T-cell (primary cell): Measurements from ENCODE around the gene SCAP. TPM values are rescaled to one million over a fixed set of nuclear protein-coding genes. Genes with fewer than 3 reads are reported as not detected.

ENCODE experiments used
- ATAC-seq, 4 experiments: fragments of 200-7000 bp in 3 of 4; fragments of 150-1000 bp in 1 of 4; cut with Tn5 transposase; replicated peaks in 1 of 4; 1 replicate in 3 of 4; 2 replicates in 1 of 4; pipeline ENCODE4 v1.10.0; 2021; ENCODE audit warnings: moderate library complexity in 3 of 4, mild to moderate bottlenecking in 2 of 4, moderate number of reproducible peaks in 1 of 4
- CTCF ChIA-PET, 2 donors: fragments of 300-600 bp; sonication (Branson Sonifier 250); formaldehyde crosslinking; loops; one replicate each; lab custom pipeline; 2022; ENCODE audit warnings: antibody characterized with exemption in 2 of 2; lab: Charles Lee
- POLR2A ChIA-PET, 2 donors: fragments of 300-600 bp; sonication (Branson Sonifier 250); formaldehyde crosslinking; loops; one replicate each; lab custom pipeline; 2022; ENCODE audit warnings: antibody characterized with exemption in 2 of 2; lab: Charles Lee
- DNase-seq, 35 experiments: peaks; one replicate each; pipeline versions ENCODE4 v3.0.0 to v3.0.0-alpha.2; 2013 to 2023
- H3K27ac ChIP-seq: one replicate; pipeline ENCODE4 v1.5.1; 2013; ENCODE audit warnings: low read length
- H3K27me3 ChIP-seq, 2 experiments: replicated peaks in 1 of 2; 1 replicate in 1 of 2; 2 replicates in 1 of 2; pipeline versions ENCODE4 v1.6.1 to v1.7.0; 2013; ENCODE audit warnings: low read length in 1 of 2, mixed read lengths in 1 of 2; ENCODE audit not compliant: control insufficient read depth in 2 of 2, insufficient read depth in 2 of 2; ENCODE audit errors: extremely low read depth in 1 of 2
- H3K36me3 ChIP-seq, 2 donors: 1 replicate in 1 of 2; 2 replicates in 1 of 2; pipeline versions ENCODE4 v1.6.1 to v1.7.0; 2013; ENCODE audit warnings: low read length in 1 of 2; ENCODE audit not compliant: control insufficient read depth in 2 of 2, insufficient read depth in 1 of 2; ENCODE audit errors: extremely low read depth in 1 of 2
- H3K4me1 ChIP-seq, 2 experiments: 1 replicate in 1 of 2; 2 replicates in 1 of 2; pipeline versions ENCODE4 v1.6.1 to v1.7.0; 2013; ENCODE audit warnings: low read length in 2 of 2, mixed read lengths in 1 of 2; ENCODE audit not compliant: insufficient read depth in 2 of 2, control insufficient read depth in 1 of 2; ENCODE audit errors: extremely low read depth in 1 of 2
- H3K4me3 ChIP-seq, 2 donors: 1 replicate in 1 of 2; 2 replicates in 1 of 2; pipeline versions ENCODE4 v1.5.1 to v1.7.0; 2013; ENCODE audit warnings: mild to moderate bottlenecking in 2 of 2, low read length in 1 of 2, moderate library complexity in 1 of 2; ENCODE audit not compliant: control insufficient read depth in 1 of 2; ENCODE audit errors: extremely low read depth in 1 of 2
- H3K9me3 ChIP-seq: 2 replicates; pipeline ENCODE4 v1.7.0; 2013
- H3K27ac Mint-ChIP-seq, 2 donors: one replicate each; pipeline ENCODE4 v1.8.0; 2020 to 2021; ENCODE audit warnings: mild to moderate bottlenecking in 2 of 2, mixed read lengths in 2 of 2
- H3K27me3 Mint-ChIP-seq, 2 donors: one replicate each; pipeline ENCODE4 v1.8.0; 2021 to 2022; ENCODE audit warnings: mixed read lengths in 2 of 2
- H3K36me3 Mint-ChIP-seq: one replicate; pipeline ENCODE4 v1.8.0; 2021; ENCODE audit warnings: mixed read lengths
- H3K4me1 Mint-ChIP-seq, 3 donors: one replicate each; pipeline ENCODE4 v1.8.0; 2020 to 2022; ENCODE audit warnings: mixed read lengths in 3 of 3, mild to moderate bottlenecking in 1 of 3
- H3K4me3 Mint-ChIP-seq, 3 donors: one replicate each; pipeline ENCODE4 v1.8.0; 2020 to 2022; ENCODE audit warnings: mild to moderate bottlenecking in 3 of 3, mixed read lengths in 3 of 3, moderate library complexity in 3 of 3
- H3K9me3 Mint-ChIP-seq, 3 donors: one replicate each; pipeline ENCODE4 v1.8.0; 2020 to 2022; ENCODE audit warnings: mixed read lengths in 3 of 3
- WGBS: methylation state at CpG from one replicate; pipeline ENCODE4 v1.1.5; 2013; ENCODE audit warnings: missing lambda C conversion rate; ENCODE audit not compliant: insufficient coverage; 5-methylcytosine and 5-hydroxymethylcytosine counted together
- total RNA-seq, 35 experiments: library from RNA in 6 of 35; stranded (reverse) in 6 of 35; fragments of 120-200 nt in 1 of 35; gene quantifications; one replicate each; pipeline versions ENCODE4 v1.2.1 to v1.2.4 and lab custom pipeline; 2013 to 2026

SCAP gene
- total RNA-seq, 5 donors from 2014 or later (not counting 1 experiment from before 2014, with no cell fraction given) = 86.6 to 108 (median 95.3) TPM

DNA sequence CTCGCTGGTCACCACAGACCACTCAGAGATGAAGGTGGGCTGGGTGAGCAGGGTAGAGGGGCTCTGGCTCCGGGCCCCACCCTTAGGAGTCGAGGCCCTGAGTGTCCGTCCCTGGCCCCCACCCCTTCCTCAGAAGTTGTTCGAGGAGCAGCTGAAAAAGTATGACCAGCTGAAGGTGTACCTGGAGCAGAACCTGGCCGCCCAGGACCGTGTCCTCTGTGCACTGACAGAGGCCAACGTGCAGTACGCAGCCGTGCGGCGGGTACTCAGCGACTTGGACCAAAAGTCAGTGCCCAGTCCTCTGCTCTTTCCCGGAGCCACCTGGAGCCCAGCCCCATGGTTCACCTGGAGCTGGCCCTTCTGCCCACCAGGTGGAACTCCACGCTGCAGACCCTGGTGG is 66.5 kb downstream of the SCAP start:
- Histone ChIP-seq H3K4me3 (no peak overlapping the region), H3K9me3 (no peaks in the 10 kb centered on the region), H3K4me1 (no peaks in the 10 kb centered on the region), H3K27ac (no peak overlapping the region), H3K36me3 (peaks cover 38 to 85% of the 10 kb centered on the region in 2 donors), H3K27me3 (no peaks in the 10 kb centered on the region)
- Mint-ChIP-seq H3K27me3 (no peaks in the 10 kb centered on the region), H3K36me3 (peaks cover 22% of the 10 kb centered on the region), H3K27ac (no peak overlapping the region), H3K4me1 (no peaks in the 10 kb centered on the region), H3K4me3 (no peak overlapping the region), H3K9me3 (no peaks in the 10 kb centered on the region)
- POLR2A ChIA-PET = no interaction called here
- DNase-seq = no peak
- ATAC-seq = no peak
- WGBS = 96% methylated on average over 11 of the region's 15 CpGs
- CTCF ChIA-PET = no interaction called here

DNA sequence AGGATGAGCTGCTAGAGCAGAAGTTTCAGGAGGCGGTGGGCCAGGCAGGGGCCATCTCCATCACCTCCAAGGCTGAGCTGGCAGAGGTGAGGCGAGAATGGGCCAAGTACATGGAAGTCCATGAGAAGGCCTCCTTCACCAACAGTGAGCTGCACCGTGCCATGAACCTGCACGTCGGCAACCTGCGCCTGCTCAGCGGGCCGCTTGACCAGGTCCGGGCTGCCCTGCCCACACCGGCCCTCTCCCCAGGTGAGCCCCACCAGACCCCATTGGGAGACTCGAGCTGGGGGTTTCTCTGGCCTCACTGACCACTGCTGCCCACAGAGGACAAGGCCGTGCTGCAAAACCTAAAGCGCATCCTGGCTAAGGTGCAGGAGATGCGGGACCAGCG is 66.9 kb downstream of the SCAP start:
- Mint-ChIP-seq H3K4me3 (no peak overlapping the region), H3K4me1 (no peaks in the 10 kb centered on the region), H3K36me3 (peaks cover 24% of the 10 kb centered on the region), H3K27me3 (no peaks in the 10 kb centered on the region), H3K27ac (no peak overlapping the region), H3K9me3 (no peaks in the 10 kb centered on the region)
- Histone ChIP-seq H3K27me3 (no peaks in the 10 kb centered on the region), H3K4me1 (no peaks in the 10 kb centered on the region), H3K4me3 (no peak overlapping the region), H3K9me3 (no peaks in the 10 kb centered on the region), H3K27ac (no peak overlapping the region), H3K36me3 (peaks cover 38 to 82% of the 10 kb centered on the region in 2 donors)
- WGBS = 93% methylated on average over 15 of the region's 15 CpGs
- no peak for ATAC-seq
- ChIA-PET POLR2A (no interaction called here), CTCF (no interaction called here)
- no peak for DNase-seq

DNA sequence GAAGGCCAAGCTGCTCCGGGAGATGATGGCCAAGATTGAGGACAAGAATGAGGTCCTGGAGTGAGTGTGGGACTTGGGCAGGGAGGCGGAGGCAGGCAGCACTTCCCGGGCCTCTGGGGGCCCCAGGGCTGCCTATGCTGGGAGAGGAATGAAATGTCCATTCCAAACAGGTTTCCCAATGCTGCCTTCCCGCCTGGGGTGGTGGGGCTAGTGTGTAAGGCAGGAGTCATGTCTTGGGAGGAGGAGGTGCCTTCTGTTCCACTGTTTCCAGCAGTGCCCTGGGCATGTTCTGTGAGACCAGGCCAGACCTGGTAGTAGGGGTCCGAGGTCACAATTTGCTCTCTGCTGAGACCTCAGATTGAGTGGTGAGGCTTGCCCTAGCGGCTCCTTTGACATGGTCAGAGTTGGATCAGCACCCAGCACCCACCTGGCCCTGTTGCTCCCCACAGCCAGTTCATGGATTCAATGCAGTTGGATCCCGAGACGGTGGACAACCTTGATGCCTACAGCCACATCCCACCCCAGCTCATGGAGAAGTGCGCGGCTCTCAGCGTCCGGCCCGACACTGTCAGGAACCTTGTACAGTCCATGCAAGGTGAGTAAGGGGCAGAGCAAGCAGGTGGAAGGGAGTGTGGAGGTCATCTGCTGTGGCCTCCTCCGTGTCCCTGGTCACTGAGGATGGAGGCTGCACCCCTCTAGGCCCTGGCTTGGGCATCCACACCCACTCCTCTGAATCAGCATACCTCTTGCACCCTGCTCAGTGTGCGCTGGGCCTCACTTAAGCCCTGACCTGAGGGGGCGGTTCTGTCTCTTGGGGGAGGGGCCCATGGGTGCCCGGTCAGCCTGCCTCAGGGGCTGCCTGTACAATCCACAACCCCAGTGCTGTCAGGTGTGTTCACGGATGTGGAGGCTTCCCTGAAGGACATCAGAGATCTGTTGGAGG is 67.6 kb downstream of the SCAP start:
- peaks cover 35 to 79% of the 10 kb centered on the region in 2 donors for H3K36me3 ChIP-seq
- Mint-ChIP-seq H3K27ac (no peak overlapping the region), H3K36me3 (peaks cover 24% of the 10 kb centered on the region)

DNA sequence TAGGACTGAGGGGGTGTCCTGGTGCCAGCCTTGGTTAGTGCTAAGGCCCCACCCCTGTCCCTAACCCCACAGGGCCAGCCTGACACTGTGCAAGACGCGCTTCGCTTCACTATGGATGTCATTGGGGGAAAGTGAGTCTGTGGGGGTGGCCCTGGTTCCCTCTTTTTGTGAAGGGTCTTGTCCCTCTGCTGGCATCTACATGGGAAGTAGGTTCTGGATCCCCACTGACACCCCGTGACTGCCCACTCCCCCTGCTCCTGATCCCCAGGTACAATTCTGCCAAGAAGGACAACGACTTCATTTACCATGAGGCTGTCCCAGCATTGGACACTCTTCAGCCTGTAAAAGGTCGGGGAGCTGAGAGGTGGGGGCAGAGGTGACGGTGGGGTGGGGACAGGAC is 68.5 kb downstream of the SCAP start:
- no peaks in the 10 kb centered on the region for H3K9me3 ChIP-seq
- no peak for DNase-seq
- H3K36me3 Mint-ChIP-seq = peaks cover 21% of the 10 kb centered on the region
- H3K4me3 Mint-ChIP-seq = no peak overlapping the region
- no peak overlapping the region for H3K27ac Mint-ChIP-seq
- ChIA-PET POLR2A (no interaction called here), CTCF (no interaction called here)
- H3K36me3 ChIP-seq = peaks cover 32 to 71% of the 10 kb centered on the region in 2 donors
- H3K9me3 Mint-ChIP-seq = no peaks in the 10 kb centered on the region
- no peak for ATAC-seq
- H3K27ac ChIP-seq = no peak overlapping the region
- H3K4me1 ChIP-seq = no peaks in the 10 kb centered on the region
- H3K4me1 Mint-ChIP-seq = no peaks in the 10 kb centered on the region
- WGBS = 100% methylated on average over 1 of the region's 7 CpGs
- no peaks in the 10 kb centered on the region for H3K27me3 ChIP-seq
- no peak overlapping the region for H3K4me3 ChIP-seq
- no peaks in the 10 kb centered on the region for H3K27me3 Mint-ChIP-seq

More for the DNA sequence above, 67.6 kb downstream of the SCAP start:
- ATAC-seq (no peak), DNase-seq (no peak)
- H3K4me3 ChIP-seq = no peak overlapping the region
- ChIA-PET POLR2A (no interaction called here), CTCF (no interaction called here)
- 98% methylated on average over 9 of the region's 18 CpGs for WGBS
- H3K27ac ChIP-seq = no peak overlapping the region
- Mint-ChIP-seq H3K4me3 (no peak overlapping the region), H3K9me3 (no peaks in the 10 kb centered on the region), H3K4me1 (no peaks in the 10 kb centered on the region), H3K27me3 (no peaks in the 10 kb centered on the region)
- H3K9me3 ChIP-seq = no peaks in the 10 kb centered on the region
- no peaks in the 10 kb centered on the region for H3K27me3 ChIP-seq
- H3K4me1 ChIP-seq = no peaks in the 10 kb centered on the region

DNA sequence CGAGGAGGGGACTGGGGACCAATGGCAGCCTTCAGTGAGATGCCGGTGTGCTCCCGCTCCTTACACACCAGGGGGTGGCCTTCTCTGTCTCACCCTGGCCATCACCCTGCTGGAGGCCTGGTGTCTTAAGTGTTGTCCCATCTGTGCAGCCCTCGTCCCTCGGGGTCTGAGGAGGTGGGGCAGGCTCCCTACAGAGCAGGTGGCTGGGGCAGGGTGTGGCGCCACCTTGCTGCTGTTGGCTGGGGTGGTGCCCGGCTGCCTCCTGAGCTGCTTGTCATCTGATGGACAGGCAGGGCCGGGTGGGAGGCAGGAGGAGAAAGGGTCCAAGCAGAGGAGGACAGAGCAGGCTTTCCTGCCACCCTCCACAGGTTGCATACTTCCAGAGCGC is 69.0 kb downstream of the SCAP start:
- ATAC-seq (no peak), DNase-seq (no peak)
- WGBS = 97% methylated on average over 7 of the region's 9 CpGs
- Mint-ChIP-seq H3K4me1 (peaks cover 0 to under 1% (median 0%) of the 10 kb centered on the region in 3 donors), H3K27ac (no peak overlapping the region), H3K9me3 (no peaks in the 10 kb centered on the region), H3K4me3 (no peak overlapping the region), H3K27me3 (no peaks in the 10 kb centered on the region), H3K36me3 (peaks cover 21% of the 10 kb centered on the region)
- POLR2A ChIA-PET = no interaction called here
- peaks cover 32 to 66% of the 10 kb centered on the region in 2 donors for H3K36me3 ChIP-seq
- no peak overlapping the region for H3K4me3 ChIP-seq
- H3K4me1 ChIP-seq = no peaks in the 10 kb centered on the region
- no peak overlapping the region for H3K27ac ChIP-seq
- no peaks in the 10 kb centered on the region for H3K9me3 ChIP-seq
- CTCF ChIA-PET = no interaction called here
- H3K27me3 ChIP-seq = no peaks in the 10 kb centered on the region

DNA sequence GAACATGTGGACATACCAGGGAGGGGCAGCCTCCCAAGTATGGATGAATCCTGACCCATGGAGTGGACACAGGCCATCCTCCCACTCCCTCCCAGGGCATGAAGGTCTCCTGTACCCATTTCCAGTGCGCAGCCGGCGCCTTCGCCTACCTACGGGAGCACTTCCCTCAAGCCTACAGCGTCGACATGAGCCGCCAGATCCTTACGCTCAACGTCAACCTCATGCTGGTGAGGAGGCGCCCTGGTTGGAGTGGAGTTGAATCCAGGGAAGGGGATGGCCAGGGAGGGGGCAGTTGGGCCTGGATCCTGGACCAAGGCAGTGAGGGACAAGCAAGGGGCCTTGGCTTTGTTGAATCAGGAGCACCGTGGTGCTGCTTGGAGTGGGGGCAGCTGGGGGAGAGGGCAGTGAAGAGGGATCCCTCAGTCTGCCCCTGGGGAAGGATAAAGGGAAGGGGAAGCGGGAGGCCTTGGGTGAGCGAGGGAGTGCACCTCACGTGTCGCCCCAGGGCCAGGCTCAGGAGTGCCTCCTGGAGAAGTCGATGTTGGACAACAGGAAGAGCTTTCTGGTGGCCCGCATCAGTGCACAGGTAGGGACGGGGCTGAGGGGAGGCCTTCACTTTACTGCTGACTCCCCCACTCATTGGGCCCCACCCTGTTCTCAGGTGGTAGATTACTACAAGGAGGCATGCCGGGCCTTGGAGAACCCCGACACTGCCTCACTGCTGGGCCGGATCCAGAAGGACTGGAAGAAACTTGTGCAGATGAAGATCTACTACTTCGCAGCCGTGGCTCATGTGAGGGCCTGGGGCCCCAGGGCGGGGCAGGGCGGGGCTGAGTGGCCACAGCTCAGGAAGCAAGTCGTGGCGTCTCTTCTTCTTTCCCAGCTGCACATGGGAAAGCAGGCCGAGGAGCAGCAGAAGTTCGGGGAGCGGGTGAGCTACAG is 69.7 kb downstream of the SCAP start:
- H3K36me3 ChIP-seq = peaks cover 25 to 60% of the 10 kb centered on the region in 2 donors
- no peak overlapping the region for H3K4me3 ChIP-seq
- DNase-seq (no peak), ATAC-seq (no peak)
- H3K36me3 Mint-ChIP-seq = peaks cover 17% of the 10 kb centered on the region
- no peaks in the 10 kb centered on the region for H3K9me3 ChIP-seq
- POLR2A ChIA-PET = no interaction called here
- H3K4me1 ChIP-seq = no peaks in the 10 kb centered on the region
- no peak overlapping the region for H3K4me3 Mint-ChIP-seq
- no peaks in the 10 kb centered on the region for H3K27me3 ChIP-seq
- H3K27ac Mint-ChIP-seq = no peak overlapping the region
- H3K9me3 Mint-ChIP-seq = no peaks in the 10 kb centered on the region
- CTCF ChIA-PET = no interaction called here
- H3K27ac ChIP-seq = no peak overlapping the region
- H3K27me3 Mint-ChIP-seq = no peaks in the 10 kb centered on the region
- peaks cover 0 to 6% (median 0%) of the 10 kb centered on the region in 3 donors for H3K4me1 Mint-ChIP-seq
- WGBS = 91% methylated on average over 24 of the region's 31 CpGs
